Spinal cord (tissue), 10 donors: ENCODE data around the gene ELOVL3. TPM values are rescaled to one million over a fixed set of nuclear protein-coding genes. Genes with fewer than 3 reads are reported as not detected.

Experiments
- DNase-seq, 6 donors: peaks; one replicate each; pipeline versions ENCODE4 v3.0.0 to v3.0.0-alpha.2; 2013 to 2015; ENCODE audit warnings: low spot score in 6 of 6, low read depth in 4 of 6
- H3K27ac ChIP-seq: one replicate; pipeline ENCODE4 v1.5.1; 2013; ENCODE audit warnings: low read depth, low read length, control low read depth
- H3K27me3 ChIP-seq: one replicate; pipeline ENCODE4 v1.6.1; 2013; ENCODE audit warnings: low read length; ENCODE audit not compliant: control insufficient read depth, insufficient read depth
- H3K36me3 ChIP-seq: one replicate; pipeline ENCODE4 v1.6.1; 2013; ENCODE audit warnings: low read length; ENCODE audit not compliant: control insufficient read depth, insufficient read depth
- H3K4me1 ChIP-seq: one replicate; pipeline ENCODE4 v1.6.1; 2013; ENCODE audit warnings: low read length; ENCODE audit not compliant: control insufficient read depth, insufficient read depth
- H3K4me3 ChIP-seq: one replicate; pipeline ENCODE4 v1.5.1; 2013; ENCODE audit warnings: low read depth, low read length, control low read depth
- H3K9me3 ChIP-seq: one replicate; pipeline ENCODE4 v1.6.1; 2013; ENCODE audit warnings: low read length; ENCODE audit not compliant: control insufficient read depth, insufficient read depth
- WGBS: methylation state at CpG from one replicate; pipeline ENCODE4 v1.1.5; 2013; ENCODE audit warnings: missing lambda C conversion rate; ENCODE audit not compliant: insufficient coverage; 5-methylcytosine and 5-hydroxymethylcytosine counted together
- polyA plus RNA-seq, 2 donors: library from polyadenylated mRNA; unstranded; fragments of 120-200 nt; gene quantifications; one replicate each; pipeline ENCODE4 v1.2.1, GENCODE V29; 2013; ENCODE audit not compliant: insufficient read length in 2 of 2
- total RNA-seq, 2 donors: library from RNA; depleted of rRNA in 1 of 2; stranded (reverse); fragments of 120-200 nt in 1 of 2; fragments of >200 nt in 1 of 2; gene quantifications; one replicate each; pipeline versions ENCODE4 v1.2.3 to v1.2.4, GENCODE V29; 2013 to 2014
- donor health status: healthy.

The ELOVL3 gene
- total and polyA plus RNA-seq, 4 donors: 0.40 to 0.50 (median 0.42) TPM; not detected in 1

GRCh38 chr10:102266670-102267069 lies 40.6 kb downstream of the ELOVL3 start:
- no peaks in the 10 kb centered on the region for H3K9me3 ChIP-seq
- WGBS: 97% methylated on average over 3 of the region's 3 CpGs
- peaks cover 8% of the 10 kb centered on the region for H3K36me3 ChIP-seq
- H3K4me1 ChIP-seq: no peaks in the 10 kb centered on the region
- no peak for DNase-seq
- no peak overlapping the region for H3K4me3 ChIP-seq
- H3K27ac ChIP-seq: no peak overlapping the region
- no peaks in the 10 kb centered on the region for H3K27me3 ChIP-seq

DNA sequence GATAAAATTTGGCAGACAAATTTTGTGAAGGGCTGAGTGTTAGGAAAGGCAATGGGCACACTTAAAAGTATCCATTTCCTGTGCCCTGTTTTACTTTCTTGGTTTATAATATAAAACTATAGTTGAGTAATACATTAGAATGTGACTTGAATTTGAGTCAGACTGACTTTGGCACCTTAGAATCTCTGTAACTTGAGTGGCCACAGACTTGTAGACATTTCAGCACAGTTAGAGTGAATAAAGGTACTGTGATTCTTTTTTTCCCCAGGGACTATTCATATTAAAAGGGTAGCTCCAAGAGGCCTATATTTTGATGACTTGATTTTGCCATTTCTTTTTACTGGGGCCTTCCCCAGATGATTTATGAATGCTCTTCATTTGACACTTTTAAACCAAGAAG lies 41.6 kb downstream of the ELOVL3 start:
- Histone ChIP-seq H3K4me1 (no peaks in the 10 kb centered on the region), H3K27me3 (no peaks in the 10 kb centered on the region), H3K9me3 (no peaks in the 10 kb centered on the region), H3K4me3 (no peak overlapping the region), H3K36me3 (peaks cover 8% of the 10 kb centered on the region), H3K27ac (no peak overlapping the region)
- no peak for DNase-seq

- H3K27ac ChIP-seq: no peak overlapping the region
Observed at GRCh38 chr10:102268375-102268888, 42.3 kb downstream of the ELOVL3 start.

DNA sequence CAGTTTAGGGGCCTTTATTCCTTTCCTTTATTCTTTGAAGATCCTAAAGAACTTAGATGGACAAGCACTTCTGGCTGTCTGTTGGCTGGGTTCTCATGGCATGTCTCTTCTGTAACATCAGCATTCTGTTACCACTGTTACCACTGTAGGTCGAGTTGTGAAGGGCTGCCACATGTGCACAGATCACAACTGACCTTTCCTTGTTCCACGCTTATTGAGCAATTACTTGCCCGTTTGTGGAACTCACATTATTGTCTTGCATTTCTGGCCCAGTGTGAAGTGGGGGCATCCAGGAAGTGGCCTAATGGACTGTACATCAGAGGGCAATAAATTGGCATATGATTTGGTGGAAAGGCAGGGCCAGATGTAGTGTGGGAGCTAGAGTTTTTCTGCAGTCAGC lies 42.9 kb downstream of the ELOVL3 start:
- Histone ChIP-seq H3K9me3 (no peaks in the 10 kb centered on the region), H3K27me3 (no peaks in the 10 kb centered on the region), H3K27ac (no peak overlapping the region), H3K36me3 (peaks cover 8% of the 10 kb centered on the region), H3K4me1 (peaks cover under 1% of the 10 kb centered on the region), H3K4me3 (no peak overlapping the region)
- 54% methylated on average over 3 of the region's 3 CpGs for WGBS
- no peak for DNase-seq

More at GRCh38 chr10:102268375-102268888, 42.3 kb downstream of the ELOVL3 start:
- Histone ChIP-seq H3K9me3 (no peaks in the 10 kb centered on the region), H3K36me3 (peaks cover 8% of the 10 kb centered on the region), H3K4me1 (no peaks in the 10 kb centered on the region), H3K4me3 (no peak overlapping the region), H3K27me3 (no peaks in the 10 kb centered on the region)
- DNase-seq: peak in 1 of 6 donors; percentile 35

DNA sequence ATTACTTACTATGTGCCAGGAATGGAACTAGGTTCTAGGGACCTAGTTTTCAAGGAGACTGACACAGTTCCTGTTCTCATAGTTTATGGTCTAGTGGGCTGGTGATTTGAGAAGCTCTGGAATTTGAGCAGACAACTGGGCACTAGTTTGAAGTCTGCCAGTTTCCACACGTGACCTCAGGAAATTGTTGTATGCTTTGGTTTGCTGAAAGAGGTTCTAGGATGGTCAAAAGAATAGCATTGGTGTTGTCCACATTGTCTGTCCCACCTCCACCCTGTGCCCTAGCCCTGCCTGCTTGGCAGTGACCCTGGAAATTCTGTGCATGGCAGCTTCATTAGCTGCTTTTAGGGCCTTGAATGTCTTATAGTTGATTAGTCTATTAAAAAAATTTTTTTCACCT lies 48.0 kb downstream of the ELOVL3 start:
- Histone ChIP-seq H3K27me3 (no peaks in the 10 kb centered on the region), H3K9me3 (no peaks in the 10 kb centered on the region), H3K27ac (no peak overlapping the region), H3K4me1 (peaks cover 7% of the 10 kb centered on the region), H3K4me3 (no peak overlapping the region), H3K36me3 (peaks cover 3% of the 10 kb centered on the region)
- no peak for DNase-seq
- 100% methylated on average over 1 of the region's 1 CpG for WGBS

DNA sequence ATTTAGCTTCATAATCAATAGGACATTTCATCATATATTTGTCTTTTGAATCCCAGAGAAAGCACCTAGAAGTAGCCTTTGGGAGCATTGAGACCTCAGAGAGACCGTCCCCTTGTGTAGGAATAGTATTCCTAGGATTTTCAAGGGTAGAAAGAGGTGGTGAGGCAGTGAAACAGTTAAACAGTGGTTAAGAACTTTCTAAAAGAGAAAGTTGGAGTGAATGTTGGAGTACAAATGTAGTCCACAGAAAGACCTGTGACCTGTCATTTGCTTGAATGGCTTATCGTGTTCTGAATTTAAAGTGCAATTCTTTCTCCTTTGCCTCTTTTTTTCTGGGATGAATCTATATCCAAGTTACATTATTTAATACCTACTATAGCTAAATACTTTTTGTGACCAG lies 49.2 kb downstream of the ELOVL3 start:
- no peak overlapping the region for H3K4me3 ChIP-seq
- H3K9me3 ChIP-seq: no peaks in the 10 kb centered on the region
- peak overlapping the region; percentile 52 for H3K27ac ChIP-seq
- peaks cover 3% of the 10 kb centered on the region for H3K36me3 ChIP-seq
- peaks cover 11% of the 10 kb centered on the region for H3K4me1 ChIP-seq
- WGBS: 85% methylated on average over 1 of the region's 2 CpGs
- DNase-seq: no peak
- no peaks in the 10 kb centered on the region for H3K27me3 ChIP-seq

- DNase-seq: no peak
- Histone ChIP-seq H3K36me3 (no peaks in the 10 kb centered on the region), H3K27ac (no peak overlapping the region), H3K9me3 (no peaks in the 10 kb centered on the region), H3K4me1 (peaks cover 9% of the 10 kb centered on the region), H3K27me3 (no peaks in the 10 kb centered on the region), H3K4me3 (no peak overlapping the region)
Observed at GRCh38 chr10:102279104-102279503, 53.0 kb downstream of the ELOVL3 start.

Other genes starting within 250 kb of the ELOVL3 start
- 10 to 100 TPM; 14.0 to 21.1 TPM for gene ARMH3, start 170.1 kb upstream of the ELOVL3 start, total RNA-seq
- gene ARMH3, start 170.1 kb upstream of the ELOVL3 start, polyA plus RNA-seq: 10 to 100 TPM; 20.5 to 25.1 TPM
- gene HPS6, start 160.9 kb upstream of the ELOVL3 start, total RNA-seq: 10 to 100 TPM; 12.2 to 18.3 TPM
- gene HPS6, start 160.9 kb upstream of the ELOVL3 start, polyA plus RNA-seq: 10 to 100 TPM; 12.7 to 12.9 TPM
- 10 to 100 TPM; 40.4 to 84.9 TPM for gene LDB1, start 105.9 kb upstream of the ELOVL3 start, total RNA-seq
- 100 to 1,000 TPM in 1 of 2 donors, 10 to 100 TPM in 1; 95.7 to 102 TPM for gene LDB1, start 105.9 kb upstream of the ELOVL3 start, polyA plus RNA-seq
- gene PPRC1, start 93.3 kb upstream of the ELOVL3 start, total RNA-seq: 10 to 100 TPM in 1 of 2 donors, 1 to 10 TPM in 1; 9.9 to 13.8 TPM
- 10 to 100 TPM; 23.6 to 30.0 TPM for gene PPRC1, start 93.3 kb upstream of the ELOVL3 start, polyA plus RNA-seq
- 10 to 100 TPM; 36.1 to 45.3 TPM for gene NOLC1, start 73.9 kb upstream of the ELOVL3 start, total RNA-seq
- 100 to 1,000 TPM in 1 of 2 donors, 10 to 100 TPM in 1; 92.0 to 103 TPM for gene NOLC1, start 73.9 kb upstream of the ELOVL3 start, polyA plus RNA-seq
- 1 to 10 TPM in 1 of 2 donors, not detected in 1; 1.6 TPM for gene PITX3, start 15.2 kb downstream of the ELOVL3 start, total RNA-seq
- under 1 TPM; 0.14 to 0.22 TPM for gene PITX3, start 15.2 kb downstream of the ELOVL3 start, polyA plus RNA-seq
- 10 to 100 TPM; 29.0 to 35.5 TPM for gene GBF1, start 19.2 kb downstream of the ELOVL3 start, total RNA-seq
- gene GBF1, start 19.2 kb downstream of the ELOVL3 start, polyA plus RNA-seq: 10 to 100 TPM; 59.1 to 60.4 TPM
- gene NFKB2, start 169.4 kb downstream of the ELOVL3 start, total RNA-seq: 10 to 100 TPM in 1 of 2 donors, 1 to 10 TPM in 1; 6.4 to 16.6 TPM
- gene NFKB2, start 169.4 kb downstream of the ELOVL3 start, polyA plus RNA-seq: 10 to 100 TPM in 1 of 2 donors, 1 to 10 TPM in 1; 9.1 to 15.4 TPM
- gene PSD, start 192.5 kb downstream of the ELOVL3 start, total RNA-seq: 10 to 100 TPM; 32.7 to 39.6 TPM
- gene PSD, start 192.5 kb downstream of the ELOVL3 start, polyA plus RNA-seq: 100 to 1,000 TPM; 132 to 151 TPM
- gene FBXL15, start 194.5 kb downstream of the ELOVL3 start, total RNA-seq: 10 to 100 TPM; 10.0 to 14.7 TPM
- 10 to 100 TPM; 33.9 to 35.2 TPM for gene FBXL15, start 194.5 kb downstream of the ELOVL3 start, polyA plus RNA-seq
- gene CUEDC2, start 206.3 kb downstream of the ELOVL3 start, total RNA-seq: 100 to 1,000 TPM in 1 of 2 donors, 10 to 100 TPM in 1; 87.2 to 120 TPM
- gene CUEDC2, start 206.3 kb downstream of the ELOVL3 start, polyA plus RNA-seq: 100 to 1,000 TPM; 154 to 168 TPM
- gene C10orf95, start 225.2 kb downstream of the ELOVL3 start, total RNA-seq: under 1 TPM in 1 of 2 donors, not detected in 1; 0.28 TPM
- 1 to 10 TPM in 1 of 2 donors, under 1 TPM in 1; 0.95 to 1.7 TPM for gene C10orf95, start 225.2 kb downstream of the ELOVL3 start, polyA plus RNA-seq